ENCODE data around the gene CEP85L. TPM values are rescaled to one million over a fixed set of nuclear protein-coding genes. Genes with fewer than 3 reads are reported as not detected.
A peak's percentile ranks its signal among the peaks of the same experiment; 100 is the strongest.

CEP85L gene
- total RNA-seq, 2 experiments from 2014 or later, result 9.6 to 12.0 TPM

DNA sequence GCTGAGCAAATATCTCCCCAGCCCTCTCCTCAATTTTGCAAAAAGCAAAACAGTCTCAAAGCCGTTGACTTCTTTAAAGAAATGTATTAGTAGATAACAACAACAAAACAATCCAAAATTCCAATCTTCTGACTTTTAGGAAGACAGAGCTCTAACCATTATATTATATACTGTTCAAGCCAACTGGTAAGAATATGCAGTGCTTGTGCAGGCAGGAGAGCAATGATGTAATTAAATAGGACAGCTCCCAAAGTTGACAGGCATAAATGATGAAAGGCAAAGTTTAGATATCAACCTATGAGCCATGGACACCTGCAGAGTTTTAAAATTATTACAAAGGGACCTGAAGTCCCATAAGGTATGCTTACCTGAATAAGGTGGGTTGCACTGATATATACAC, 16.6 kb upstream of the CEP85L start:
- no peaks in the 10 kb centered on the region for H3K36me3 ChIP-seq (ENCODE audit: insufficient read depth, low read length)
- no peaks in the 10 kb centered on the region for H3K79me2 ChIP-seq (ENCODE audit: insufficient read depth, low read depth, low read length)
- H3K4me2 ChIP-seq (ENCODE audit: low read length), result no peak overlapping the region
- ChIA-PET POLR2A (no interaction called here), CTCF (ENCODE audit: unreplicated experiment) (no interaction called here)
- H3K4me1 ChIP-seq (ENCODE audit: insufficient read depth, low read length, poor library complexity, severe bottlenecking), result peaks cover 23% of the 10 kb centered on the region
- H3K9me3 ChIP-seq (ENCODE audit: low read length), result no peaks in the 10 kb centered on the region
- no peak for TF ChIP-seq EZH2phosphoT487 (IDR thresholded peaks at IDR 0.05; ENCODE audit: borderline replicate concordance, low read depth, low read length)
- TF ChIP-seq, protein P1, sequence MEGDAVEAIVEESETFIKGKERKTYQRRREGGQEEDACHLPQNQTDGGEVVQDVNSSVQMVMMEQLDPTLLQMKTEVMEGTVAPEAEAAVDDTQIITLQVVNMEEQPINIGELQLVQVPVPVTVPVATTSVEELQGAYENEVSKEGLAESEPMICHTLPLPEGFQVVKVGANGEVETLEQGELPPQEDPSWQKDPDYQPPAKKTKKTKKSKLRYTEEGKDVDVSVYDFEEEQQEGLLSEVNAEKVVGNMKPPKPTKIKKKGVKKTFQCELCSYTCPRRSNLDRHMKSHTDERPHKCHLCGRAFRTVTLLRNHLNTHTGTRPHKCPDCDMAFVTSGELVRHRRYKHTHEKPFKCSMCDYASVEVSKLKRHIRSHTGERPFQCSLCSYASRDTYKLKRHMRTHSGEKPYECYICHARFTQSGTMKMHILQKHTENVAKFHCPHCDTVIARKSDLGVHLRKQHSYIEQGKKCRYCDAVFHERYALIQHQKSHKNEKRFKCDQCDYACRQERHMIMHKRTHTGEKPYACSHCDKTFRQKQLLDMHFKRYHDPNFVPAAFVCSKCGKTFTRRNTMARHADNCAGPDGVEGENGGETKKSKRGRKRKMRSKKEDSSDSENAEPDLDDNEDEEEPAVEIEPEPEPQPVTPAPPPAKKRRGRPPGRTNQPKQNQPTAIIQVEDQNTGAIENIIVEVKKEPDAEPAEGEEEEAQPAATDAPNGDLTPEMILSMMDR (conservative IDR thresholded peaks at IDR 0.05; ENCODE audit: low read length), result no peak
- no TSS peak for BruUV-seq (replicated peaks)
- DNase-seq (ENCODE audit: low spot score), result no peak
- no peaks in the 10 kb centered on the region for H4K20me1 ChIP-seq (ENCODE audit: insufficient read depth, low read length)
- no peak overlapping the region for H3K27ac ChIP-seq (ENCODE audit: low read depth, low read length, poor library complexity, severe bottlenecking)
- H3K4me3 ChIP-seq (ENCODE audit: low read depth, low read length, poor library complexity, severe bottlenecking), result no peak overlapping the region
- H3K9me2 ChIP-seq (ENCODE audit: insufficient read depth, low read length), result no peaks in the 10 kb centered on the region
- no peak overlapping the region for H2AFZ ChIP-seq (ENCODE audit: low read length)
- intact Hi-C loops (cut with micrococcal nuclease; ENCODE audit: unreplicated experiment), result no loop called here

DNA sequence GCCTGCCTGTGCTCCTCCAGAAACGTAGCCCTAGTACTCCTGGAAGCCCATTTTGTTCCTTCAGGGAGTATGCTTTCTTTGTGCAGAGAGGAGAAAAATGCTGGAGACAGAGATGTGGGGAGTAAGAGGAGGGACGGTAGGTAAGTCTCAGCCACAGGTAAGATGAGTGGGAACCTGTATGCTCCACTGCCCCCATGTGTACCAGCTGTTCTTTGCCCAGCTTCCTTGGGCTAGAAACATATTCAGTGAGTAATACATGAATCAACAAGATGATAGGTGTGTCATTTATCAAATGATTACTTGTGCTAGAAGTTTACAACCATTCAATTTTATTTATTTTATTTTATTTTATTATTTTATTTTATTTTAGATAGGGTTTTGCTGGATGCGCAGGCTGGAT, 13.6 kb upstream of the CEP85L start:
- H3K4me3 ChIP-seq (ENCODE audit: low read depth, low read length, poor library complexity, severe bottlenecking), result no peak overlapping the region

More for the DNA sequence above, 13.6 kb upstream of the CEP85L start:
- ChIA-PET POLR2A (no interaction called here), CTCF (ENCODE audit: unreplicated experiment) (no interaction called here)
- Histone ChIP-seq H3K4me2 (ENCODE audit: low read length) (peak overlapping the region; percentile 37), H2AFZ (ENCODE audit: low read length) (no peak overlapping the region), H3K79me2 (ENCODE audit: insufficient read depth, low read depth, low read length) (no peaks in the 10 kb centered on the region), H4K20me1 (ENCODE audit: insufficient read depth, low read length) (0 out of 2 replicates have a peak, but pooled peaks cover 5% of the 10 kb centered on the region), H3K27ac (ENCODE audit: low read depth, low read length, poor library complexity, severe bottlenecking) (no peak overlapping the region), H3K36me3 (ENCODE audit: insufficient read depth, low read length) (peaks cover 4% of the 10 kb centered on the region; the same call in 1 of the 2 replicates), H3K4me1 (ENCODE audit: insufficient read depth, low read length, poor library complexity, severe bottlenecking) (peaks cover 17% of the 10 kb centered on the region), H3K9me2 (ENCODE audit: insufficient read depth, low read length) (no peaks in the 10 kb centered on the region), H3K9me3 (ENCODE audit: low read length) (no peaks in the 10 kb centered on the region)
- intact Hi-C loops (cut with micrococcal nuclease; ENCODE audit: unreplicated experiment), result no loop called here
- TF ChIP-seq, protein P1 (conservative IDR thresholded peaks at IDR 0.05; ENCODE audit: low read length), result no peak
- no peak for TF ChIP-seq EZH2phosphoT487 (IDR thresholded peaks at IDR 0.05; ENCODE audit: borderline replicate concordance, low read depth, low read length)
- BruUV-seq (replicated peaks), result no TSS peak
- DNase-seq (ENCODE audit: low spot score), result no peak

Data from OCI-LY7 (cell line).